Frontal cortex (tissue), 4 donors: ENCODE results near the gene ACAP1. TPM values are rescaled to one million over a fixed set of nuclear protein-coding genes. Genes with fewer than 3 reads are reported as not detected.
"Not testable (repeated sequence)": the region's sequence is repeated elsewhere in the genome, so short reads cannot be mapped to it uniquely, and the experiment has no call there.

Source experiments
- DNase-seq, 2 donors: peaks; one replicate each; pipeline ENCODE4 v3.0.0; 2012; ENCODE audit warnings: low spot score in 2 of 2
- FAIRE-seq: peaks from 2 replicates; lab custom pipeline; 2012; peaks lifted over from hg19 to GRCh38; lab: Jason Lieb, UNC
- total RNA-seq: library from RNA; depleted of rRNA; stranded (reverse); fragments of >200 nt; gene quantifications from one replicate; pipeline ENCODE4 v1.2.3, GENCODE V29; 2014
- donor health status: control.
- donor health status: control.
- donor health status: control.

The ACAP1 gene
- total RNA-seq, 1 donor from 2014 or later, result 0.41 TPM

GRCh38 chr17:7348478-7349242, 12.3 kb downstream of the ACAP1 start:
- DNase-seq (no peak), FAIRE-seq (no peak)

GRCh38 chr17:7351665-7352502, 15.6 kb downstream of the ACAP1 start, which contains the start of gene KCTD11:
Gene KCTD11, plus strand, starts transcription at chr17:7352162.
- peak; percentile 92 to 93 for DNase-seq
- no peak for FAIRE-seq

GRCh38 chr17:7352503-7352889, 16.2 kb downstream of the ACAP1 start:
- FAIRE-seq (no peak), DNase-seq (no peak)

- no peak for FAIRE-seq
- DNase-seq, result no peak
These were observed 16.7 kb downstream of the ACAP1 start for GRCh38 chr17:7352910-7353635.

GRCh38 chr17:7354262-7354843, 18.0 kb downstream of the ACAP1 start:
- no peak for DNase-seq
- no peak for FAIRE-seq

- FAIRE-seq (no peak), DNase-seq (peak; percentile 60 to 64)
These were observed 18.7 kb downstream of the ACAP1 start, which contains the start of gene TMEM95 for GRCh38 chr17:7355053-7355452. Gene TMEM95, plus strand, starts transcription at chr17:7355156. Its CDS starts 49 bp downstream, at chr17:7355205.

- FAIRE-seq, result no peak
- no peak for DNase-seq
These were observed 19.2 kb downstream of the ACAP1 start for GRCh38 chr17:7355573-7355972.

- no peak for FAIRE-seq
- peak; percentile 59 to 67 for DNase-seq
These were observed 19.8 kb downstream of the ACAP1 start for GRCh38 chr17:7356072-7356549.

- DNase-seq, result no peak
- no peak for FAIRE-seq
These were observed 20.4 kb downstream of the ACAP1 start for GRCh38 chr17:7356756-7357155.

GRCh38 chr17:7357381-7357780, 21.1 kb downstream of the ACAP1 start:
- FAIRE-seq (no peak), DNase-seq (no peak)

- no peak for FAIRE-seq
- DNase-seq, result no peak
These were observed 25.6 kb downstream of the ACAP1 start for GRCh38 chr17:7361906-7362305.

GRCh38 chr17:7363311-7363710, 27.0 kb downstream of the ACAP1 start:
- no peak for DNase-seq
- no peak for FAIRE-seq

- FAIRE-seq, DNase-seq: not testable (repeated sequence)
These were observed 29.6 kb downstream of the ACAP1 start for GRCh38 chr17:7365963-7366362.

GRCh38 chr17:7367083-7367482, 30.8 kb downstream of the ACAP1 start:
- DNase-seq, result no peak
- no peak for FAIRE-seq

- no peak for FAIRE-seq
- no peak for DNase-seq
These were observed 31.7 kb downstream of the ACAP1 start for GRCh38 chr17:7367918-7368598.

- DNase-seq, FAIRE-seq: not testable (repeated sequence)
These were observed 32.3 kb downstream of the ACAP1 start for GRCh38 chr17:7368599-7368994.

GRCh38 chr17:7369825-7370224, 33.5 kb downstream of the ACAP1 start:
- no peak for FAIRE-seq

GRCh38 chr17:7370853-7371252, 34.5 kb downstream of the ACAP1 start:
- DNase-seq, result no peak
- no peak for FAIRE-seq

More at GRCh38 chr17:7369825-7370224, 33.5 kb downstream of the ACAP1 start:
- no peak for DNase-seq

GRCh38 chr17:7374353-7374752, 38.0 kb downstream of the ACAP1 start:
- DNase-seq (no peak), FAIRE-seq (no peak)
